ENCODE data around the gene GABARAPL2. TPM values are rescaled to one million over a fixed set of nuclear protein-coding genes. Genes with fewer than 3 reads are reported as not detected.

GABARAPL2 gene
- total RNA-seq, 1 experiment from 2014 or later: 76.9 TPM

DNA sequence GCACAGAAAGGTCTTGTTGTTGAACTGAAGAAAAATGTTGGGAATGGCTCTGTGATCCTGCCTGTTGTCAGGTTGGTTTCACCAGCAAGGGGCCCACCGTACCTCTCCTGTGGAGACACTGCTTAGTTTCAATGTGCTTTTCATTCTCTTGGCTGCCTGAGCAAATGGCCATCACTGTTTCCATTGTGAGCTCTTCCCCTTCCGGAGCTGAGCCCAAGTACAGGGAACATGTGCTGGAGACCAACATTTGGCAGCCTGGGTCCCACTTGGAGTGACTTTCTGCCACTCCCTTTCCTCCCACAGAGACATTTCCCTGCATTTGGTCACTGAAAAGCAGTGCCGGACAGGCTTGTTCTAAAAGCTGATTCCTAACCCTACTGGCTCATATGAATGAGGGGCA is 23.1 kb downstream of the GABARAPL2 start:
- Histone ChIP-seq H2AFZ (ENCODE audit: low read depth, low read length, poor library complexity, severe bottlenecking) (no peak overlapping the region), H3K9ac (ENCODE audit: low read length) (no peak overlapping the region), H4K20me1 (ENCODE audit: insufficient read depth) (no peaks in the 10 kb centered on the region), H3K27me3 (ENCODE audit: insufficient read depth, low read length) (no peaks in the 10 kb centered on the region), H3K27ac (ENCODE audit: low read depth, low read length) (no peak overlapping the region), H3K4me3 (replicated peaks in 1 of 2; ENCODE audit: low read depth in 1 of 2, low read length in 2 of 2) (no peak overlapping the region), H3K9me3 (ENCODE audit: control insufficient read depth in 1 of 2, insufficient read depth in 1 of 2, low read depth in 1 of 2, low read length in 2 of 2) (no peaks in the 10 kb centered on the region), H3K9me2 (ENCODE audit: insufficient read depth) (no peaks in the 10 kb centered on the region), H3K4me2 (ENCODE audit: low read length) (no peak overlapping the region), H3K79me2 (ENCODE audit: insufficient read depth, low read length) (no peaks in the 10 kb centered on the region), H3K4me1 (ENCODE audit: control insufficient read depth in 1 of 2, insufficient read depth in 2 of 2, low read length in 2 of 2) (peaks cover 0 to 5% of the 10 kb centered on the region in 2 experiments; a peak in 1 of 4 replicates), H3K36me3 (ENCODE audit: control insufficient read depth in 1 of 2, insufficient read depth in 2 of 2, low read length in 2 of 2) (peaks cover 0 to 2% of the 10 kb centered on the region in 2 experiments; a peak in 1 of 4 replicates)
- RAD21 ChIA-PET (ENCODE audit: low non-redundant PET in 1 of 2, low total read pairs in 2 of 2, uncharacterized antibody in 2 of 2, unreplicated experiment in 2 of 2): no interaction called here
- DNase-seq (ENCODE audit: low read depth, low spot score) (no peak), ATAC-seq (no peak)
- POLR2A ChIA-PET: no interaction called here
- no peak for TF ChIP-seq ELF1 (IDR thresholded peaks at IDR 0.05; ENCODE audit: borderline replicate concordance, low read depth)
- no peak for TF ChIP-seq ZNF274 (IDR thresholded peaks at IDR 0.05; ENCODE audit: low read depth, low read length)
- TF ChIP-seq CBX3 (IDR thresholded peaks at IDR 0.05; ENCODE audit: low read depth): no peak
- no peak for TF ChIP-seq JUND (IDR thresholded peaks at IDR 0.05)
- TF ChIP-seq ZFX (IDR thresholded peaks at IDR 0.05): no peak
- TF ChIP-seq, protein P1, sequence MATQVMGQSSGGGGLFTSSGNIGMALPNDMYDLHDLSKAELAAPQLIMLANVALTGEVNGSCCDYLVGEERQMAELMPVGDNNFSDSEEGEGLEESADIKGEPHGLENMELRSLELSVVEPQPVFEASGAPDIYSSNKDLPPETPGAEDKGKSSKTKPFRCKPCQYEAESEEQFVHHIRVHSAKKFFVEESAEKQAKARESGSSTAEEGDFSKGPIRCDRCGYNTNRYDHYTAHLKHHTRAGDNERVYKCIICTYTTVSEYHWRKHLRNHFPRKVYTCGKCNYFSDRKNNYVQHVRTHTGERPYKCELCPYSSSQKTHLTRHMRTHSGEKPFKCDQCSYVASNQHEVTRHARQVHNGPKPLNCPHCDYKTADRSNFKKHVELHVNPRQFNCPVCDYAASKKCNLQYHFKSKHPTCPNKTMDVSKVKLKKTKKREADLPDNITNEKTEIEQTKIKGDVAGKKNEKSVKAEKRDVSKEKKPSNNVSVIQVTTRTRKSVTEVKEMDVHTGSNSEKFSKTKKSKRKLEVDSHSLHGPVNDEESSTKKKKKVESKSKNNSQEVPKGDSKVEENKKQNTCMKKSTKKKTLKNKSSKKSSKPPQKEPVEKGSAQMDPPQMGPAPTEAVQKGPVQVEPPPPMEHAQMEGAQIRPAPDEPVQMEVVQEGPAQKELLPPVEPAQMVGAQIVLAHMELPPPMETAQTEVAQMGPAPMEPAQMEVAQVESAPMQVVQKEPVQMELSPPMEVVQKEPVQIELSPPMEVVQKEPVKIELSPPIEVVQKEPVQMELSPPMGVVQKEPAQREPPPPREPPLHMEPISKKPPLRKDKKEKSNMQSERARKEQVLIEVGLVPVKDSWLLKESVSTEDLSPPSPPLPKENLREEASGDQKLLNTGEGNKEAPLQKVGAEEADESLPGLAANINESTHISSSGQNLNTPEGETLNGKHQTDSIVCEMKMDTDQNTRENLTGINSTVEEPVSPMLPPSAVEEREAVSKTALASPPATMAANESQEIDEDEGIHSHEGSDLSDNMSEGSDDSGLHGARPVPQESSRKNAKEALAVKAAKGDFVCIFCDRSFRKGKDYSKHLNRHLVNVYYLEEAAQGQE (IDR thresholded peaks at IDR 0.05; ENCODE audit: low read depth): no peak
- TF ChIP-seq POLR2A (IDR thresholded peaks at IDR 0.05; ENCODE audit: borderline replicate concordance, extremely low read depth, insufficient read depth, insufficient read length): no peak
- TF ChIP-seq, protein P2, sequence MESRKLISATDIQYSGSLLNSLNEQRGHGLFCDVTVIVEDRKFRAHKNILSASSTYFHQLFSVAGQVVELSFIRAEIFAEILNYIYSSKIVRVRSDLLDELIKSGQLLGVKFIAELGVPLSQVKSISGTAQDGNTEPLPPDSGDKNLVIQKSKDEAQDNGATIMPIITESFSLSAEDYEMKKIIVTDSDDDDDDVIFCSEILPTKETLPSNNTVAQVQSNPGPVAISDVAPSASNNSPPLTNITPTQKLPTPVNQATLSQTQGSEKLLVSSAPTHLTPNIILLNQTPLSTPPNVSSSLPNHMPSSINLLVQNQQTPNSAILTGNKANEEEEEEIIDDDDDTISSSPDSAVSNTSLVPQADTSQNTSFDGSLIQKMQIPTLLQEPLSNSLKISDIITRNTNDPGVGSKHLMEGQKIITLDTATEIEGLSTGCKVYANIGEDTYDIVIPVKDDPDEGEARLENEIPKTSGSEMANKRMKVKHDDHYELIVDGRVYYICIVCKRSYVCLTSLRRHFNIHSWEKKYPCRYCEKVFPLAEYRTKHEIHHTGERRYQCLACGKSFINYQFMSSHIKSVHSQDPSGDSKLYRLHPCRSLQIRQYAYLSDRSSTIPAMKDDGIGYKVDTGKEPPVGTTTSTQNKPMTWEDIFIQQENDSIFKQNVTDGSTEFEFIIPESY (IDR thresholded peaks at IDR 0.05; ENCODE audit: extremely low read depth, insufficient replicate concordance, low read length): no peak
- TF ChIP-seq EZH2phosphoT487 (IDR thresholded peaks at IDR 0.05; ENCODE audit: borderline replicate concordance): no peak
- TF ChIP-seq TCF7L2 (IDR thresholded peaks at IDR 0.05; ENCODE audit: borderline replicate concordance, extremely low read depth, insufficient read depth, insufficient read length): no peak
- no peak for TF ChIP-seq RAD21 (IDR thresholded peaks at IDR 0.05; ENCODE audit: low read depth)
- TF ChIP-seq, protein P3, sequence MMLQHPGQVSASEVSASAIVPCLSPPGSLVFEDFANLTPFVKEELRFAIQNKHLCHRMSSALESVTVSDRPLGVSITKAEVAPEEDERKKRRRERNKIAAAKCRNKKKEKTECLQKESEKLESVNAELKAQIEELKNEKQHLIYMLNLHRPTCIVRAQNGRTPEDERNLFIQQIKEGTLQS (IDR thresholded peaks at IDR 0.05): no peak
- no peak for TF ChIP-seq POLR2AphosphoS5 (IDR thresholded peaks at IDR 0.05; ENCODE audit: low read depth, low read length)
- intact Hi-C loops (cut with micrococcal nuclease): no loop called here
- BruUV-seq (replicated peaks): no TSS peak
- CTCF ChIA-PET: no interaction called here

Measured in HCT116 (cell line).